ENCODE results near the gene CD248.
A peak's percentile ranks its signal among the peaks of the same experiment; 100 is the strongest.
"Not testable (repeated sequence)": the region's sequence is repeated elsewhere in the genome, so short reads cannot be mapped to it uniquely, and the experiment has no call there.

The CD248 gene

GRCh38 chr11:66316849-66317251 is at the start of gene CD248:
Gene CD248, minus strand, starts transcription at chr11:66317044. Its CDS starts 17 bp downstream, at chr11:66317027.
- no peak for DNase-seq

DNA sequence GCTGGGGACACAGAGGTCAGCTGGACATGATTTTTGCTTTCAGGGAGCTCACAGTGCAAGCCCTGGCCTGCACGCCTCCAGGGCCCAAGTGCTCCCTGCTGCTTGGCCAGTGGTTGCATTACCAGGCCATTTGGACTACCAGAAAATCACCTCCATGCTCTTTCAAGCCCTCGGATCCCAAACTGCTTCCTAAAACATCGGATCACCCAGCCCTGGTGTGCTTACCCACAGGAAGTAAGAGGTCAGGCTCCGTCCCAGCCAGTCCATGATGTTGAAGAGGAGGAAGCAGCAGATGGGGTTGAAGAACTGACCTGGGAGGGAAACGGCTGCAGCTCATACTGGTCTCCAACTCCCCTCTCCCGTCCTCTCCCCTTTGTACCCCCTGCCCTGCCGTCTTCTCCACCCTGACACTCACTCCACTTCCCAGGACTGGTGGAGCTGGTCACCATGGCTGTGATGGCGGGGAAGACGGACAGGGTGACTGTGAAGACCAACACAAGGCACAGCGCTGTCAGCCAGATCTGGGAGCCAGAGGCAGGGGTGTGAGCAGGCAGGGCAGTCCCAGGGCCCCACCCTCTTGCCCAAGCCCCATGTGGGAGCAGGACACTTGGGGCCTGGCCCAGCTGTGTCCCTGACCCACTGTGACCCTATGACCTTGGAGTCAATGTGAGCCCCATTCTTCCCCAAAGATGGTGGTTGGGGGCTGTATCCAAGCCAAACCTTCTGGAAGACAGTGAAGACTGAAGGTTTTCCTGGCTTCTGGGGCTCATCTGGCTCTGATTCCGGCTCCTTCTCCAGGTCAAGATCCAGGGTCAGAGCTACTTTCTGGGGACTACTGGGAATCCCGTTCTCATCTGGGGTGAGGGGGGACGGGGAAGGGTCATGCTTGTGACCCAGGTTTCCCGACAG is 49.1 kb upstream of the CD248 start:
- no peak for DNase-seq

GRCh38 chr11:66365166-66365565 is 48.3 kb upstream of the CD248 start:
- no peak for DNase-seq

GRCh38 chr11:66363805-66364535 is 47.1 kb upstream of the CD248 start:
- DNase-seq, result no peak

DNA sequence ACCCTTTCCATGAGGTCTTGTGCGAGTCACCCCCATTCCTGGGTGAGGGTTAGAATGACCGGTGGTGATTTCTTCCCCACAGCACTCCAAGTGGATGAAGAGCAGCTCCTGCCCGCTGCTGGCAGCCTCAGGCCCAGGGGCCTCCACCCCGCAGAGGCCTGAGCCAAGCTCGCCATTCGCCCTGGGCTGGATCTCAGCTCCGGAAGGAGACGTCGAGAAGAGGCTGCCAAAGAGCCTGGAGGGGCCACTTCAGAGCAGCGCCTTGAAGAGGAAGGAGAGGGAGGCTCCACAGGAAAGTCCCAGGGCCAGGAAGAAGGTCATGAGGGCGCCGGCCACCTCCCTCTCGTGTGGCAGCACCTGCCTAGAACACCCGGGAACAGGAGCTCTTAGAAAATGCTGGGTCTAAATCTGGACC is 46.4 kb upstream of the CD248 start:
- no peak for DNase-seq

- no peak for DNase-seq
These were observed 45.8 kb upstream of the CD248 start for GRCh38 chr11:66362481-66363147.

DNA sequence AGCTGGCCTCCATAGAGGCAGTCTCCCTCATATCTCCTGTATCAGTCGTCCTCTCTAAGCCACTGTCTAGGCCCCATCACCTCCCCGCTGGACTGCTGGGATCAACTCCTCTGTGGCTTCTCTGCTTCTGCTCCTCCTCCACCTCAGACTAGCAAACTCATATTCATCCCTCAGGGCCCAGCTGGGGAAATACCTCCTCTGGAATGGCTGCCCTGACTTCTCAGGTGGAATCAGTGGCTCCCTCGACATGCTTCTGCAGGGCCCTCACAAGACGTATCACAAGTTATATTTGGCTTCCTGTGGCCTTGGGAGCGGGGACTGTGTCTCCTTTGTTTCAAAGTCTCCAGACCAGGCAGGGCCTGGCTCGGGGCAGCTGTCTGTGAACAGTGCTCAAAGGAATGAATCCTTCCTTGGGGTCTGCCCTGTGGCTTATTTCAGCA is 44.7 kb upstream of the CD248 start:
- DNase-seq, result no peak

DNA sequence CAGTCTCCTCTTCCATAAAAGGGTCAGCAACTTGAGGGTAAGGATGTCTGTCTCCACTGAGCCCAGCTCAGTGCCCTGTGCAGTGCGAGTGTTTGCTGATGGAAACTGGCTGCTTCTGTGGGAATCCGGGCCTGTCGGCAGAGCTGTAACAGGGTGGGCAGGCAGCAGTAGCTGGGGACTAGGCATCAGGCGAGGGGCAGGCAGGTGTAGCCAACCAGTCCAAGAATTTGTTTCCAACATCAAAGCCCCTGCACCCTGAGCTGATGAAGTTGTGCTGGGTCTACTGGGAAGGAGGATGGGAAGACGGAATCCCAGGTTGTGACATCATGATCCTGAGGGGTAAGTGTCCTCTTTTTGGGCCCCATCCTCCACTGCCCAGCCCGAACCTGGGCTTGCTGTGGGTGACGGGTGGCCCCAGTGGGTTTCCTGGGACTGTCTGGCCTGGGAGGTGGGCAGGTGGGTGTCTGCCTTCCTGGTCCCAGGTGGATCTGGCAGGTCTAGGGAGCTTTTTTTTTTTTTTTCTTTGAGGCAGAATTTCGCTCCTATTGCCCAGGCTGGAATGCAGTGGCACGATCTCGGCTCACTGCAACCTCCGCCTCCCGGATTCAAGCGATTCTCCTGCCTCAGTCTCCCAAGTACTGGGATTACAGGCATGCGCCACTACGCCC is 43.7 kb upstream of the CD248 start:
- DNase-seq, result no peak

DNA sequence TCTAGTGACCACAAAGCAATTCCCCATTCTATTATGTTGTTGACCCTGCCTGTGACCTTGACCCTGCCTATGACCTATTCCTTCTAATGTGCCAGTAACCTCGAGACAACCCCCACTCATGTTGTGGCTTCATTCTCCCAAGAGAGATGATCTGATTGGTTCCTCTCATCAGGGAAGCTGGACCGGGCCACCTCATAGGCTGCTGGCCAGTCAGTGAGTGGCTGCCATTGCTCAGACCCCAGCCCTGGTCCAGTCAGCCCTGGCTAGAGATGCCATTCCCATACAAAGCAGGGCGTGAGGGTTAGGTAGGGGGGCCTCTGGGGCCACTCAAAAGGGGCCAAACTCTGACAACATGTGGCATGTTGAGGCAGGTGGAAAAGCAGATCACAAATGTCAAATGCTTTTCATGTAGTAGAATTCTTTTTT is 42.8 kb upstream of the CD248 start:
- DNase-seq, result no peak

DNA sequence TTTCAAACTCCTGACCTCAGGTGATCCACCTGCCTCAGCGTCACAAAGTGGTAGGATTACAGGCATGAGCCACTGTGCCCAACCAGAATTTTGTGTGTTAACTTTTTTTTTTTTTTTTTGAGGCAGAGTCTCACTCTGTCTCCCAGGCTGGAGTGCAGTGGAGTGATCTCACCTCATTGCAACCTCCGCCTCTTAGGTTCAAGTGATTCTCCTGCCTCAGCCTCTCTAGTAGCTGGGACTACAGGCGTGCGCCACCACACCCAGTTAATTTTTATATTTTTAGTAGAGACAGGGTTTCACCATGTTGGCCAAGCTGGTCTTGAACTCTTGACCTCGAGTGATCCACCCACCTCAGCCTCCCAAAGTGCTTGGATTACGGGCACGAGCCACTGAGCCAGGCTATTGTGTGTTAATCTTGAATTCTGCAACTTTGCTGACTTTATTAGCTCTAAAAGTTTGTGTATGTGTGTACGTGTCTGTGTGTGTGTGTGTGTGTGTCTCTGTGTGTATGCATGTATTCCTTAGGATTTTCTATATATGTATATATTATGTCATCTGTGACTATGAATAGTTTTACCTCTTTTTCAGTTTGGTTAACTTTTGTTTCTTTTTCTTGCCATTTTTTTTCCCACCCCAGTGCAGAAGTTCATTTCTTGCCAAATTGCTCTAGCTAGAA is 33.9 kb upstream of the CD248 start:
- DNase-seq, result not testable (repeated sequence)

DNA sequence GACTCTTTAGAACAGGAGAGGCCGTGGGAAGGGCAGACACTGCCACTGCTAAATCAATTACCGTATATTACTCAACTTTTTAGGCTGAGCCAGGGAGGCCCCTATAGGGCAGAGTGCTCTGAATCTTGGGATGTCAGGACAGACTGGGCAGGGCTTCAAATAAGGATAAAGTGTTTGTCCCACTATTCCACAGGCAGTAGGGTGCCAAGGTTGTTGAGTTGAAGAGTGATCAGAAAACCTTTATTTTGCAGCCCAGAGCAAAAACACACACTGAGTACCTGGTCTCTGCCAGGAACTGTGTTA is 32.2 kb upstream of the CD248 start:
- DNase-seq, result no peak

DNA sequence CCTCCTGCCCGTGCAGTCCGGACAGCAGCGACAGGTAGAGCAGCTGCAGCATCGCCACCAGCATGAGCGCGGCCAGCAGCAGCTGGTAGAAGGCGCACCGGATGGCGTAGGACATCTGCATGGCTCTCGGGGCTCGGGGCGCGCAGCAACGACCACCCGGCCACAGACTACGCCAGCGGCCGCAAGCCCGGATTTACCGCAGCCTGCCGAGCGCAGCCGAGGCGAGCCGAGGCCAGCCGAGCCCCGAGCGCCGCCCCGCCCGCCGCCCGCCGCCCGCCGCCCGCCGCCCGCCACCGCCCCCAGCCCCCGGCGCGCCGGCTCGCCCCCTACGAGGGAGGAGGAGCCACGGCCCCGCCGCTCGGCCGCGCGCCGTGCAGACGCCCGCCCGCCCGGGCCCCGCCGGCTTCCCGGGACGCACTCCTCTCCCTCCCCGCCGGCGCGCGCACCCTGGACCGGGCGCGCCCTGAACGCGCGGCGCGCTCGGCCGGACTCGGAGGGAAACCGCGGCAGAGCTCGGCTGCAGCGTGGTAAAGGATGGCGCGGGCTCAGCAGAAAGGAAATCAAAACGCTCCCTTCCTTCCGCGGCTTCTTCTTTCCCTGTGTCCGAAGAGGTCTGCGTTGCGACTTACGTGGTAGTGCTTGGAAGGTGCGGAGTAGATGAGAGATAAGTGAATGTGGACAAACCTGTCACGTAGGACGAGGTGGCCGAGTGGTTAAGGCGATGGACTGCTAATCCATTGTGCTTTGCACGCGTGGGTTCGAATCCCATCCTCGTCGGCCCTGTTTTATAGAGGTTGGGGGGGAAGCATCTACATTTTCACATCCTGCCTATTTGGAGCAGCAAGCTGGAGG is 30.8 kb upstream of the CD248 start, which contains the start of gene B4GAT1:
B4GAT1 (minus strand) TSS at position 205 of the 852 bp plus-strand sequence; CDS start at position 121, 84 bp downstream.
- DNase-seq, result peak; percentile 73

- no peak for DNase-seq
These were observed 29.9 kb upstream of the CD248 start for GRCh38 chr11:66346476-66347424.

- no peak for DNase-seq
These were observed 28.4 kb upstream of the CD248 start for GRCh38 chr11:66345316-66345649.

- peak; percentile 93 for DNase-seq
These were observed 27.9 kb upstream of the CD248 start, which contains the start of gene BRMS1 for GRCh38 chr11:66344550-66345315. Gene BRMS1, minus strand, starts transcription at chr11:66345104. Its CDS starts 2,870 bp downstream, at chr11:66342234.

GRCh38 chr11:66343176-66343575 is 26.3 kb upstream of the CD248 start:
- DNase-seq, result no peak

DNA sequence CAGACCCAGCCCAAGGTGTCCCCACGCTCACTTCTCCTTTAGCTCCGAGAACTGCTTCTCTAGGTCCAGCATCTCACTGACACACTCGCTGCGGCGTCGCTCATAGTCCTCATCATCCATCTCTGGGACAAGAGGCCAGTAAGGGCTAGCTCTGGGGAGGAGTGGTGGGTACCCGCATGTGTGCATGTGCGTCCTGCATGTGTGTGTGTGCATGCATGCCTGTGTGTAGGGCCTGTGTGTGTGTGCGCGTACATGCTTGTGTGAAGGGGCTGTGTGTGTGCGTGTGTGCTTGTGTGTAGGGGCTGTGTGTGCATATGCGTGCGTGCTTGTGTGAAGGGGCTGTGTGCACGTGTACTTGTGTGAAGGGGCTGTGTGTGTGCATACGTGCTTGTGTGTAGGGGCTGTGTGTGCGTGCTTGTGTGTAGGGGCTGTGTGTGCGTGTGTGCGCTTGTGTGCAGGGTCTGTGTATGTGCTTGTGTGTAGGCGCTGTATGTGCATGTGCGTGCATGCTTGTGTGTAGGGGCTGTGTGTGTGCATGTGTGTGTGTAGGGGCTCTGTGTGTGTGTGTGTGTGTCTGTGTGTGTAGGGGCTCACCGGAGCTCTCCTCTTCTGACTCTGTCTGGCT is 24.8 kb upstream of the CD248 start:
- no peak for DNase-seq

DNA sequence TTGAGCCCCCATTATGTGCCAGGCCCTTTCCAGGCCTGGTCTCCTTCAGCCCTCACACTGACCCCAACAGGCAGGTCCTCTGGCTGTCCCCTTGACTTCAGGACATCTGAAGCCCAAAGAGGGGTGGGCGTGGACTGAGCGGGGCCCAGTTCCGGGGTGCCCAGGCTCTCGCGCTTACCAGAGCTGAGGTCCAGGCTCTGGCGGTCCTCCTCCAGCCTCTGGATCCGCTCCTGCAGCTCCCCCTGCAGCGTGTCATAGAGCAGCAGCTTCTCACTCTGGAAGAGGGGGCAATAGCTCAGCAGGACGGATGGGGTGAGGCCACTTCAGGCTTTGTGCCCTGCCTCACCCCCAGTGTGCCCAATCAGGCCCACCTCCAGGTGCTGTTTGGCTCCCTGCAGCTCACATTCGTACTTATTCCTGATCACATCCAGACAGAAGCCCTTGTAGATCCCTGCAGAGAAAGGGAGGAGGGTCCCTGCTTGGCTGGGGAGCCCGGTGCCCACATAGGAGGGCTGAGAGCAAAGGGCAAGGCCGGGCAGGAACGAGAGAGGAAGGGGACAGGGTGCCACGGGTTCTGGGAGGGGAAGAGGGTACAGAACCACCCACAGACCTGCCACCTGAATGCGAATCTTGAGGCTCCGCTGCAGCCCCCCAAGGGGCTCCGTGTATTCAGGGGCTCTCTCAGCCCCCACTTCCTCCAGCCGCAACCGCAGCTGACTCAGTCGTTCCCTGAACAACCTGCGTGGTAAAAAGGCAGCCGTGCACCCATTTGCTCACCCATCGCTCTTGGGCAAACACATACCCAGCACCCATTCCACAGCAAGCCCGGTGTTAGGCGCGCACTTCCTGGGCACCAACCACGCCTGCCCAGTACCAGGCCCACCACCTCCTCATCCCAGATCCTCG is 24.0 kb upstream of the CD248 start:
- DNase-seq, result no peak
